SK-N-SH (cell line): ENCODE data around the gene FGD4.

Experiments used
- TF ChIP-seq, protein P1 (sequence below): IDR thresholded peaks from 2 replicates; pipeline ENCODE4; 2012
- TF ChIP-seq, protein P2 (sequence below): fragments of 200-600 bp; sonication (generic); IDR thresholded peaks from 2 replicates; pipeline ENCODE4 v1.6.1; 2017; ENCODE audit warnings: antibody characterized with exemption, mild to moderate bottlenecking, moderate library complexity

DNA sequence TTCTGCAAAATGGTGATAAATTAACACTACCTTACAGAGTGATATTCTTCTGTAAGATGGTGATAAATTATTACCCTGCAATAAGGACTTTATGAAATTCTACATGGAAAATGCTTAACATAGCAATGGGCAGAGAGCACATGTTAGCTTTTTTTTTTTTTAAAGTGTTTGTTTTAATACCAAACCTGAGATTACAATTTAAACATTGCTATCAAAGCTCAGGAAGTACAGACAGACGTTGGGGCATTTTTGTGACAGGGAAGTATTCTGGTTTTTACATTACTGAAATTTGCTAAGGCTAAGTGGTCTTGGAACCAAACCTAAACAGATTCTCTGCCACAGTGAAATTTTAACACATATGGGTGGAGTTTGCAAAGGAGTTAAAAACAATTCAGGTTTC lies 133.1 kb downstream of the FGD4 start:
- TF ChIP-seq, protein P1, sequence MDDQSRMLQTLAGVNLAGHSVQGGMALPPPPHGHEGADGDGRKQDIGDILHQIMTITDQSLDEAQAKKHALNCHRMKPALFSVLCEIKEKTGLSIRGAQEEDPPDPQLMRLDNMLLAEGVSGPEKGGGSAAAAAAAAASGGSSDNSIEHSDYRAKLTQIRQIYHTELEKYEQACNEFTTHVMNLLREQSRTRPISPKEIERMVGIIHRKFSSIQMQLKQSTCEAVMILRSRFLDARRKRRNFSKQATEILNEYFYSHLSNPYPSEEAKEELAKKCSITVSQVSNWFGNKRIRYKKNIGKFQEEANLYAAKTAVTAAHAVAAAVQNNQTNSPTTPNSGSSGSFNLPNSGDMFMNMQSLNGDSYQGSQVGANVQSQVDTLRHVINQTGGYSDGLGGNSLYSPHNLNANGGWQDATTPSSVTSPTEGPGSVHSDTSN, result no peak
- TF ChIP-seq, protein P2, sequence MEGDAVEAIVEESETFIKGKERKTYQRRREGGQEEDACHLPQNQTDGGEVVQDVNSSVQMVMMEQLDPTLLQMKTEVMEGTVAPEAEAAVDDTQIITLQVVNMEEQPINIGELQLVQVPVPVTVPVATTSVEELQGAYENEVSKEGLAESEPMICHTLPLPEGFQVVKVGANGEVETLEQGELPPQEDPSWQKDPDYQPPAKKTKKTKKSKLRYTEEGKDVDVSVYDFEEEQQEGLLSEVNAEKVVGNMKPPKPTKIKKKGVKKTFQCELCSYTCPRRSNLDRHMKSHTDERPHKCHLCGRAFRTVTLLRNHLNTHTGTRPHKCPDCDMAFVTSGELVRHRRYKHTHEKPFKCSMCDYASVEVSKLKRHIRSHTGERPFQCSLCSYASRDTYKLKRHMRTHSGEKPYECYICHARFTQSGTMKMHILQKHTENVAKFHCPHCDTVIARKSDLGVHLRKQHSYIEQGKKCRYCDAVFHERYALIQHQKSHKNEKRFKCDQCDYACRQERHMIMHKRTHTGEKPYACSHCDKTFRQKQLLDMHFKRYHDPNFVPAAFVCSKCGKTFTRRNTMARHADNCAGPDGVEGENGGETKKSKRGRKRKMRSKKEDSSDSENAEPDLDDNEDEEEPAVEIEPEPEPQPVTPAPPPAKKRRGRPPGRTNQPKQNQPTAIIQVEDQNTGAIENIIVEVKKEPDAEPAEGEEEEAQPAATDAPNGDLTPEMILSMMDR, result no peak
